Smooth muscle cell (in vitro differentiated cells): ENCODE data around the gene SMTNL2. TPM values are rescaled to one million over a fixed set of nuclear protein-coding genes. Genes with fewer than 3 reads are reported as not detected.

Source experiments
- DNase-seq: peaks from one replicate; lab custom pipeline; 2025; ENCODE audit not compliant: unreplicated experiment; lab: John Stamatoyannopoulos, UW
- H2AFZ ChIP-seq: fragments of 200-600 bp; sonication (generic); 2 replicates; pipeline ENCODE4 v1.6.0; 2016; ENCODE audit warnings: antibody characterized with exemption, low read depth, mild to moderate bottlenecking
- H3F3A ChIP-seq: fragments of 200-600 bp; sonication (generic); 2 replicates; pipeline ENCODE4 v1.6.0; 2017; ENCODE audit warnings: antibody characterized with exemption, low read depth
- H3K27ac ChIP-seq: fragments of 200-600 bp; sonication (generic); 2 replicates; pipeline ENCODE4 v1.5.1; 2016; ENCODE audit warnings: low read depth, mild to moderate bottlenecking
- H3K27me3 ChIP-seq: fragments of 200-600 bp; sonication (generic); 2 replicates; pipeline ENCODE4 v1.6.1; 2016; ENCODE audit warnings: low read depth, mild to moderate bottlenecking
- H3K36me3 ChIP-seq: fragments of 200-600 bp; sonication (generic); 2 replicates; pipeline ENCODE4 v1.5.1; 2016; ENCODE audit warnings: low read depth
- H3K4me1 ChIP-seq: fragments of 200-600 bp; sonication (generic); 2 replicates; pipeline ENCODE4 v1.5.1; 2016; ENCODE audit warnings: low read depth
- H3K4me2 ChIP-seq: fragments of 200-600 bp; sonication (generic); 2 replicates; pipeline ENCODE4 v1.6.0; 2016; ENCODE audit warnings: mild to moderate bottlenecking
- H3K4me3 ChIP-seq: fragments of 200-600 bp; sonication (generic); 2 replicates; pipeline ENCODE4 v1.5.1; 2016; ENCODE audit warnings: mild to moderate bottlenecking
- H3K79me2 ChIP-seq: fragments of 200-600 bp; sonication (generic); 2 replicates; pipeline ENCODE4 v1.6.0; 2016; ENCODE audit warnings: low read depth, mild to moderate bottlenecking
- H3K9ac ChIP-seq: fragments of 200-600 bp; sonication (generic); 2 replicates; pipeline ENCODE4 v1.6.0; 2016; ENCODE audit warnings: low read depth
- H3K9me3 ChIP-seq: fragments of 200-600 bp; sonication (generic); replicated peaks from 2 replicates; pipeline ENCODE4 v1.5.1; 2016; ENCODE audit warnings: low read depth
- H4K20me1 ChIP-seq: fragments of 200-600 bp; sonication (generic); 2 replicates; pipeline ENCODE4 v1.6.0; 2016; ENCODE audit warnings: low read depth
- CTCF ChIP-seq: fragments of 200-600 bp; sonication (generic); IDR thresholded peaks from 2 replicates; pipeline ENCODE4 v1.5.1; 2017; ENCODE audit warnings: borderline replicate concordance, mild to moderate bottlenecking, antibody characterized with exemption; ENCODE audit not compliant: insufficient read depth, poor library complexity, severe bottlenecking
- WGBS: methylation state at CpG from one replicate; pipeline ENCODE4 v1.1.7; 2016; ENCODE audit warnings: low lambda C conversion rate; 5-methylcytosine and 5-hydroxymethylcytosine counted together
- polyA plus RNA-seq: library from polyadenylated mRNA; unstranded; fragments of >200 nt; fragmentation: Nextera tagmentation; extraction: Ambion mirVana; gene quantifications from 2 replicates; pipeline ENCODE4 v1.2.1, GENCODE V29; 2016
- total RNA-seq: library from RNA; depleted of rRNA; stranded (reverse); fragments of >200 nt; gene quantifications from 2 replicates; pipeline ENCODE4 v1.2.3, GENCODE V29; 2014

SMTNL2 gene
- total and polyA plus RNA-seq, 2 experiments from 2014 or later: 5.1 to 8.3 TPM

- Histone ChIP-seq H3K4me1 (peaks cover 6% of the 10 kb centered on the region), H3K79me2 (peaks cover 16% of the 10 kb centered on the region), H3K27me3 (no peaks in the 10 kb centered on the region), H2AFZ (no peak overlapping the region), H3K27ac (no peak overlapping the region), H4K20me1 (no peaks in the 10 kb centered on the region), H3K9ac (no peak overlapping the region), H3K4me2 (no peak overlapping the region), H3K36me3 (no peaks in the 10 kb centered on the region), H3K9me3 (no peaks in the 10 kb centered on the region), H3F3A (peaks cover 1% of the 10 kb centered on the region), H3K4me3 (no peak overlapping the region)
- DNase-seq: no peak
- 92% methylated on average over 10 of the region's 11 CpGs for WGBS
- TF ChIP-seq CTCF: no peak
These were observed 8.1 kb downstream of the SMTNL2 start for GRCh38 chr17:4592240-4593005.

- 86% methylated on average over 14 of the region's 14 CpGs for WGBS
- Histone ChIP-seq H4K20me1 (no peaks in the 10 kb centered on the region), H3K36me3 (no peaks in the 10 kb centered on the region), H3K4me1 (peaks cover 7% of the 10 kb centered on the region), H3K9ac (no peak overlapping the region), H2AFZ (no peak overlapping the region), H3F3A (no peaks in the 10 kb centered on the region), H3K9me3 (no peaks in the 10 kb centered on the region), H3K4me3 (no peak overlapping the region), H3K27ac (no peak overlapping the region), H3K4me2 (no peak overlapping the region), H3K27me3 (no peaks in the 10 kb centered on the region), H3K79me2 (peaks cover 16% of the 10 kb centered on the region)
- no peak for TF ChIP-seq CTCF
- DNase-seq: no peak
These were observed 8.7 kb downstream of the SMTNL2 start for GRCh38 chr17:4593021-4593421.

DNA sequence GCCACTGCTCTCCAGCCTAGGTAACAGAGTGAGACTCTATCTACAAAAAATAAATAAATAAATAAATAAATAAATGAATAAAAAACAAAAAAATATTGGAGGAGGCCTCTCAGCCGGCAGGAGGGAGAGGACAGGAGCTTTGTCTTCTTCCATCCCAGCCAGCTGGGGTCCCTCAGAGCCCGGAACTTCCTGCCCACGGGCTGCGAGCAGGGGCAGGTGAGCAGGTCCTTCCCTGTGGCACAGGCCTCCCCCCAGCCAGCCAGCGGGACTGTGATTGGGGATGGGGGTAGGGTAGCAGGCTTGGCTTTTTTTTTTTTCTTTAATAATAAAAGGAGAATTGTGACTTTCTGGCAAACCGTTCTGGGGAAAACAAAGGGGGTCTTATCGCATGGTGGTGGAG is 10.1 kb downstream of the SMTNL2 start:
- 81% methylated on average over 7 of the region's 7 CpGs for WGBS
- DNase-seq: no peak
- TF ChIP-seq CTCF: no peak
- H3K4me2 ChIP-seq: no peak overlapping the region
- H3K36me3 ChIP-seq: no peaks in the 10 kb centered on the region
- H3F3A ChIP-seq: peaks cover 2% of the 10 kb centered on the region
- H3K27me3 ChIP-seq: no peaks in the 10 kb centered on the region
- peaks cover 11% of the 10 kb centered on the region for H3K79me2 ChIP-seq
- H3K4me1 ChIP-seq: peaks cover 16% of the 10 kb centered on the region
- no peak overlapping the region for H2AFZ ChIP-seq
- no peak overlapping the region for H3K4me3 ChIP-seq
- H3K9ac ChIP-seq: no peak overlapping the region
- H3K27ac ChIP-seq: no peak overlapping the region
- H3K9me3 ChIP-seq: no peaks in the 10 kb centered on the region
- H4K20me1 ChIP-seq: no peaks in the 10 kb centered on the region
